HepG2 (cell line): ENCODE data around the gene CADM1. TPM values are rescaled to one million over a fixed set of nuclear protein-coding genes. Genes with fewer than 3 reads are reported as not detected.

Source experiments
- ATAC-seq: fragments of 200-7000 bp; cut with Tn5 transposase; 3 replicates; pipeline ENCODE4 v1.9.1; 2020; ENCODE audit warnings: mild to moderate bottlenecking, moderate library complexity
- BruUV-seq: library from RNA; stranded (reverse); fragments of 400-500 nt; replicated peaks from 2 replicates; lab custom pipeline; 2021; lab: Mats Ljungman, UMichigan
- CTCF ChIA-PET: fragments of 300-600 bp; formaldehyde crosslinking; extraction: SDS; loops from one replicate; lab custom pipeline; 2021; ENCODE audit warnings: low total read pairs, inconsistent platforms, low intra/inter-chr PET ratio; lab: Yijun Ruan, JAX
- POLR2A ChIA-PET: fragments of 350-600 bp; sonication (Branson Sonifier 250); formaldehyde crosslinking; loops from one replicate; lab custom pipeline; 2020; ENCODE audit warnings: antibody characterized with exemption, inconsistent platforms; lab: Yijun Ruan, JAX
- DNase-seq: peaks from one replicate; pipeline ENCODE4 v3.0.0-alpha.2; 2015; ENCODE audit warnings: low spot score
- FAIRE-seq: peaks from 3 replicates; lab custom pipeline; 2011; peaks lifted over from hg19 to GRCh38; lab: Jason Lieb, UNC
- H2AFZ ChIP-seq: one replicate; pipeline ENCODE4 v1.6.1; 2011; ENCODE audit warnings: low read length, inconsistent platforms
- H3K27ac ChIP-seq: fragments of 300-600 bp; 3 replicates; pipeline ENCODE4 v1.8.0; 2011; ENCODE audit warnings: mixed run types, mild to moderate bottlenecking, mixed read lengths, low read length, inconsistent platforms; ENCODE audit not compliant: insufficient read depth; ENCODE audit errors: extremely low read length
- H3K27me3 ChIP-seq, 2 experiments: fragments of 200-600 bp in 1 of 2; 2 replicates in 1 of 2; 3 replicates in 1 of 2; pipeline versions ENCODE4 v1.6.0 to v1.8.0; 2011; ENCODE audit warnings: low read length in 2 of 2, mild to moderate bottlenecking in 2 of 2, moderate library complexity in 2 of 2, inconsistent platforms in 1 of 2; ENCODE audit not compliant: insufficient read depth in 2 of 2, control insufficient read depth in 1 of 2
- H3K36me3 ChIP-seq, 2 experiments: fragments of 200-600 bp in 1 of 2; replicated peaks in 1 of 2; 2 replicates in 1 of 2; 3 replicates in 1 of 2; pipeline versions ENCODE4 v1.5.1 to v1.8.0; 2011; ENCODE audit warnings: low read length in 2 of 2, inconsistent platforms in 1 of 2; ENCODE audit not compliant: insufficient read depth in 2 of 2, control insufficient read depth in 1 of 2
- H3K4me1 ChIP-seq: 2 replicates; pipeline ENCODE4 v1.5.1; 2012; ENCODE audit warnings: low read length, inconsistent platforms; ENCODE audit not compliant: insufficient read depth
- H3K4me2 ChIP-seq: 2 replicates; pipeline ENCODE4 v1.6.0; 2011; ENCODE audit warnings: low read depth, low read length, inconsistent platforms
- H3K4me3 ChIP-seq, 3 experiments: fragments of 200-600 bp in 1 of 3; sonication (generic), shearing (Covaris generic) in 1 of 3; replicated peaks in 1 of 3; 2 replicates each; pipeline ENCODE4 v1.5.1; 2011 to 2016; ENCODE audit warnings: low read length in 3 of 3, inconsistent platforms in 2 of 3, low read depth in 2 of 3, mild to moderate bottlenecking in 2 of 3, control low read depth in 1 of 3, mixed read lengths in 1 of 3; ENCODE audit not compliant: insufficient read depth in 1 of 3
- H3K79me2 ChIP-seq: one replicate; pipeline ENCODE4 v1.6.1; 2011; ENCODE audit warnings: low read length, inconsistent platforms; ENCODE audit not compliant: insufficient read depth
- H3K9ac ChIP-seq: 2 replicates; pipeline ENCODE4 v1.6.0; 2011; ENCODE audit warnings: mild to moderate bottlenecking, low read depth, low read length, inconsistent platforms; ENCODE audit not compliant: insufficient read depth
- H3K9me3 ChIP-seq: 2 replicates; pipeline ENCODE4 v1.5.1; 2012; ENCODE audit warnings: mild to moderate bottlenecking, low read length
- H4K20me1 ChIP-seq: 2 replicates; pipeline ENCODE4 v1.6.0; 2011; ENCODE audit warnings: inconsistent platforms, mild to moderate bottlenecking, low read length, moderate library complexity; ENCODE audit not compliant: insufficient read depth
- ARID5B ChIP-seq: IDR thresholded peaks from 2 replicates; pipeline ENCODE4 v1.4.0; 2020; ENCODE audit warnings: mild to moderate bottlenecking, missing genetic modification reagents
- ARNTL ChIP-seq: sonication (generic); formaldehyde crosslinking; IDR thresholded peaks from 2 replicates; pipeline ENCODE4 v1.4.0; 2020; ENCODE audit warnings: mild to moderate bottlenecking, missing genetic modification reagents
- CSRNP2 ChIP-seq: sonication (generic); formaldehyde crosslinking; conservative IDR thresholded peaks from 2 replicates; pipeline ENCODE4 v1.8.0; 2022; ENCODE audit warnings: low read depth, missing genetic modification reagents
- HOXA3 ChIP-seq: sonication (generic); formaldehyde crosslinking; IDR thresholded peaks from 2 replicates; pipeline ENCODE4 v1.5.0; 2020; ENCODE audit warnings: missing genetic modification reagents
- JDP2 ChIP-seq: sonication (generic); formaldehyde crosslinking; IDR thresholded peaks from 2 replicates; pipeline ENCODE4 v1.8.1; 2022; ENCODE audit warnings: missing genetic modification reagents, borderline replicate concordance
- KLF12 ChIP-seq: sonication (generic); formaldehyde crosslinking; IDR thresholded peaks from 2 replicates; pipeline ENCODE4 v1.4.0; 2020; ENCODE audit warnings: missing genetic modification reagents, borderline replicate concordance
- KLF9 ChIP-seq: IDR thresholded peaks from 2 replicates; pipeline ENCODE4 v1.6.1; 2016; ENCODE audit warnings: low read depth
- PBX3 ChIP-seq: sonication (generic); formaldehyde crosslinking; IDR thresholded peaks from 2 replicates; pipeline ENCODE4 v1.8.1; 2023; ENCODE audit warnings: missing genetic modification reagents, inconsistent platforms, borderline replicate concordance
- STAT5B ChIP-seq: sonication (generic); formaldehyde crosslinking; IDR thresholded peaks from 2 replicates; pipeline ENCODE4 v1.4.0; 2020; ENCODE audit warnings: missing genetic modification reagents
- WIZ ChIP-seq: sonication (generic); formaldehyde crosslinking; IDR thresholded peaks from 2 replicates; pipeline ENCODE4 v1.5.1; 2020; ENCODE audit warnings: mild to moderate bottlenecking, missing genetic modification reagents
- ZFX ChIP-seq: sonication (generic); formaldehyde crosslinking; IDR thresholded peaks from 2 replicates; pipeline ENCODE4 v1.4.0; 2020; ENCODE audit warnings: mild to moderate bottlenecking, low read depth, missing genetic modification reagents, moderate library complexity
- ZNF234 ChIP-seq: sonication (generic); formaldehyde crosslinking; conservative IDR thresholded peaks from 2 replicates; pipeline ENCODE4 v1.5.1; 2020; ENCODE audit warnings: mild to moderate bottlenecking, missing genetic modification reagents
- ZNF33B ChIP-seq: sonication (generic); formaldehyde crosslinking; IDR thresholded peaks from 2 replicates; pipeline ENCODE4 v1.5.1; 2020; ENCODE audit warnings: mild to moderate bottlenecking, missing genetic modification reagents
- ZNF558 ChIP-seq: sonication (generic); formaldehyde crosslinking; IDR thresholded peaks from 2 replicates; pipeline ENCODE4 v1.9.0; 2022; ENCODE audit warnings: mild to moderate bottlenecking, missing genetic modification reagents, borderline replicate concordance
- ZNF563 ChIP-seq: sonication (generic); formaldehyde crosslinking; IDR thresholded peaks from 2 replicates; pipeline ENCODE4 v1.8.0; 2022; ENCODE audit warnings: mild to moderate bottlenecking, moderate library complexity, missing genetic modification reagents
- ZNF749 ChIP-seq: sonication (generic); formaldehyde crosslinking; IDR thresholded peaks from 2 replicates; pipeline ENCODE4 v1.8.0; 2022; ENCODE audit warnings: mild to moderate bottlenecking, missing genetic modification reagents, moderate library complexity, borderline replicate concordance
- ZNF841 ChIP-seq: sonication (generic); formaldehyde crosslinking; IDR thresholded peaks from 2 replicates; pipeline ENCODE4 v1.8.1; 2023; ENCODE audit warnings: missing genetic modification reagents, borderline replicate concordance
- WGBS: methylation state at CpG from one replicate; pipeline ENCODE4 v1.1.6; 2017; ENCODE audit warnings: low lambda C conversion rate; 5-methylcytosine and 5-hydroxymethylcytosine counted together
- in situ Hi-C: cut with HindIII; loops from 2 replicates; pipeline ENCODE4 v1.10.0; 2017; ENCODE audit warnings: low pct_unique_long_range_greater_than_20kb; ENCODE audit not compliant: extremely low pct_ligation_motif_present
- intact Hi-C: fragments of 100-400 bp; cut with micrococcal nuclease; formaldehyde crosslinking; loops from one replicate; pipeline ENCODE4 v1.10.0; 2022; ENCODE audit not compliant: unreplicated experiment
- polyA plus RNA-seq, 8 experiments: library from polyadenylated mRNA; depleted of rRNA in 3 of 8; stranded (reverse) in 7 of 8; unstranded in 1 of 8; fragments of >200 nt; fragmentation: Illumina TruSeq in 4 of 8; extraction: Trizol in 4 of 8; gene quantifications; 2 replicates each; pipeline versions ENCODE4 v1.2.1 to v1.2.3, GENCODE V29; 2011 to 2016; ENCODE audit warnings: low read depth in 4 of 8, missing spikeins in 1 of 8, mixed read lengths in 1 of 8; ENCODE audit not compliant: insufficient read depth in 1 of 8
- total RNA-seq, 5 experiments: library from RNA; depleted of rRNA; stranded (reverse); fragments of >200 nt; fragmentation: Illumina TruSeq; extraction: Trizol; gene quantifications; 2 replicates each; pipeline ENCODE4 v1.2.3, GENCODE V29; 2016; ENCODE audit warnings: low read depth in 1 of 5
- TF ChIP-seq, protein P1 (sequence below): sonication (generic); formaldehyde crosslinking; IDR thresholded peaks from 2 replicates; pipeline ENCODE4 v1.5.1; 2020; ENCODE audit warnings: missing genetic modification reagents, mild to moderate bottlenecking, borderline replicate concordance

The CADM1 gene
- total and polyA plus RNA-seq, 2 of the 13 experiments (the other 11 are each of a cell fraction or from before 2014, with no cell fraction given) = 71.3 to 122 TPM

DNA sequence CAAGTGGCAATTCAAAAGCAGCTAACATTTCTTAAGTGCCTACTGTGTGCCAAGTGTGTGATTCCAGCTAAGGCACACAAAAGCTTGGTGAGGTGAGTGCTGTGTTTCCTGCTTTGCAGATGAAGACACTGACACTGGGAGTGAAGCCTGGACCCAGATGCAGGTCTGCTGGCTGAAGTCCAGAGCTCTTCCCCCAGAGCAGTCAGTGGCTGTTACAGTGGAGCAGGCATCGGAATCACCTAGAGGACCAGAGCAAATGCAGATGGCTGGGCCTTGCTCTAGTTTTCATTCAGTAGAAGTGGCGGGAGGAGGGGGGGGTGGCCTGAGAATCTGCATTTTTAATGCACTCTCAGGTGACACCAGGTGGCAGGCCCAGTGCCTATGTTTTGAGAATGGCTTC lies 342.3 kb downstream of the CADM1 start:
- Histone ChIP-seq H3K4me1 (peaks cover 15% of the 10 kb centered on the region), H3K4me3 (no peak overlapping the region), H3K4me2 (no peak overlapping the region), H4K20me1 (no peaks in the 10 kb centered on the region), H3K27ac (no peak overlapping the region), H2AFZ (no peak overlapping the region), H3K79me2 (no peaks in the 10 kb centered on the region), H3K9me3 (no peaks in the 10 kb centered on the region), H3K27me3 (peaks cover 1 to 3% of the 10 kb centered on the region in 2 experiments; a peak in 2 of 5 replicates), H3K36me3 (no peaks in the 10 kb centered on the region), H3K9ac (no peak overlapping the region)
- no peak for DNase-seq
- CTCF ChIA-PET = no interaction called here
- WGBS = 0% methylated on average over 1 of the region's 2 CpGs
- intact Hi-C loops (no loop called here), in situ Hi-C loops (no loop called here)
- no TSS peak for BruUV-seq
- POLR2A ChIA-PET = no interaction called here
- no peak for TF ChIP-seq ZFX (CRISPR knock-in tag)
- no peak for TF ChIP-seq KLF12 (CRISPR knock-in tag)
- no peak for TF ChIP-seq ZNF841 (CRISPR knock-in tag)
- TF ChIP-seq ZNF563 (CRISPR knock-in tag) = no peak
- no peak for TF ChIP-seq HOXA3 (CRISPR knock-in tag)
- no peak for TF ChIP-seq ZNF558 (CRISPR knock-in tag)
- TF ChIP-seq WIZ = no peak
- TF ChIP-seq, protein P1, sequence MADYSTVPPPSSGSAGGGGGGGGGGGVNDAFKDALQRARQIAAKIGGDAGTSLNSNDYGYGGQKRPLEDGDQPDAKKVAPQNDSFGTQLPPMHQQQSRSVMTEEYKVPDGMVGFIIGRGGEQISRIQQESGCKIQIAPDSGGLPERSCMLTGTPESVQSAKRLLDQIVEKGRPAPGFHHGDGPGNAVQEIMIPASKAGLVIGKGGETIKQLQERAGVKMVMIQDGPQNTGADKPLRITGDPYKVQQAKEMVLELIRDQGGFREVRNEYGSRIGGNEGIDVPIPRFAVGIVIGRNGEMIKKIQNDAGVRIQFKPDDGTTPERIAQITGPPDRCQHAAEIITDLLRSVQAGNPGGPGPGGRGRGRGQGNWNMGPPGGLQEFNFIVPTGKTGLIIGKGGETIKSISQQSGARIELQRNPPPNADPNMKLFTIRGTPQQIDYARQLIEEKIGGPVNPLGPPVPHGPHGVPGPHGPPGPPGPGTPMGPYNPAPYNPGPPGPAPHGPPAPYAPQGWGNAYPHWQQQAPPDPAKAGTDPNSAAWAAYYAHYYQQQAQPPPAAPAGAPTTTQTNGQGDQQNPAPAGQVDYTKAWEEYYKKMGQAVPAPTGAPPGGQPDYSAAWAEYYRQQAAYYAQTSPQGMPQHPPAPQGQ (CRISPR knock-in tag) = no peak
- TF ChIP-seq CSRNP2 (CRISPR knock-in tag) = no peak
- TF ChIP-seq ARNTL (CRISPR knock-in tag) = no peak
- TF ChIP-seq ZNF749 = no peak
- TF ChIP-seq STAT5B (CRISPR knock-in tag) = no peak
- TF ChIP-seq ZNF33B (CRISPR knock-in tag) = no peak
- TF ChIP-seq KLF9 (CRISPR knock-in tag) = no peak
- TF ChIP-seq ARID5B = no peak
- no peak for TF ChIP-seq JDP2 (CRISPR knock-in tag)
- no peak for TF ChIP-seq ZNF234 (CRISPR knock-in tag)
- TF ChIP-seq PBX3 (CRISPR knock-in tag) = no peak
- no peak for FAIRE-seq
- ATAC-seq = no peak
